Left forelimb (tissue), 1 donor: ENCODE data around the gene OCA2.

ENCODE experiments used
- DNase-seq: peaks from one replicate; pipeline ENCODE4 v3.0.0-alpha.2; 2018; ENCODE audit warnings: low spot score

Gene OCA2

DNA sequence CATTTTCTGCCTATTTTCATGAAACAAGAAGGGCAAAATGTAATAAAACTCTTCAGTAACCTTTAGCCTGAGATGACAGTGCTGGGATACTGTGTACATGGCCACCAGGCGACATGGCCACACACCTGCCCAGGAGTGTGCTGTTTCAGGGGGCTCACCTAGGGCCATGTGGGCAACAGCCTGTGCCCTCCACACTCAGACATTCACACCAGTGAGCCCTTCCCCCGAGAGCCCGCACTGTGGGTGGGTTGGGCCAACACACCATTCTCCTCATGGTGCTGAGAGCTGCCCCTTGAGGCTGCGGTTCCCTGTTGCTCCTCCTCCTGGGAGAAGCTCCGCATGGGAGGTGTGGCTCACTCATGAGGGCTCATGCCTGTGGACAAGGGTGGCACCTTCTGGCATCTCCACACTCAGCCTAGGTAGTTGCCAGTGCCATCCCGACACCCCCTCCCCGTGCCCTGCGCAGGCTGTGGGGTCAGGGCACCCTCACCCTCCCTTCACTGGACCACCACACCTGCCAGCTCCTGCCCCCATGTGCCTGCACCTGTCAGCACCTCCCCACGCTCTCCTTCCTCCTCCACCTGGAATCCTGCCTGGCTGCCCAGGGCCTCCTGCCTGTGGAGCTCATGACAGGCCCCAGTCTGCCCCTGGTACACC, 19.7 kb downstream of the OCA2 start:
- no peak for DNase-seq

DNA sequence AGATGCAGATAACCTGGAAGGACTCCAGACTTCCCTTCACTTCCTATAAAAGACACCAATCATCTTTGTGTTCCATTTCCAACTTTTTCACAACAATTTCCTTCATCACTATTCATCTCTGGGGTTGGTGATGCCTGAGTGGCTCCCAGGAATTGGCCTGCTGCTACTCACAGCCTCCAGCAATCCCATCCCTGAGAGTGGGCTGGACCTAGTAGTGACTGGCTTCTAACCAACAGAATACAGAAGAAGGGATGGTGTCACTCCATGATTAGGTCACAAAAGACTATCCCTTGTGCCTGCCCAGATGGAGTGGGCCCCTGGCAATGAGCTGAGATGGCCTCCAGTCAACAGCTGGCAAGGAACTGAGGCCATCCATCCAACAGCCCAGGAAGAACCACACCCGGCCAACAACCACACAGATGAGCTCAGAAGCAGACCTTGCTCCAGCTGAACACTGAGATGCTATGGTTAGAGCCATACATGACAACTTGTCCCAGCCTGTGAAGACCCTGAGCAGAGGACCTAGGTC, 20.9 kb downstream of the OCA2 start:
- DNase-seq: no peak

DNA sequence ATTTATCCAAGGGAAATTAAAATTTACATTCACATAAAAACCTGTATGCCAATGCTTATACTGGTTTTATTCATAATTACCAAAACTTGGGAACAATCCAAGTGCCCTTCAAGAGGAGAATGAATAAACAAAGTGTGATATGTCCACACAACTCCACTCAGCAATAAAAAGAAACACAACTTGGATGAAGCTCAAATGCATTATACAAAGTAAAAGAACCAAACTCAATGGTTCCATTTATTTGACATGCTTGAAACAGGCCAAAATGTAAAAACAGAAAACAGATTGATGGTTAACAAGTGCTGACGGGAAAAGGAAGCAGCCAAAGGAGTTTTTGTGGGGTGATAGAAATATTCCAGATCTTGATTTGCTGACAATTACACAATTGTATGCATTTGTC, 23.5 kb downstream of the OCA2 start:
- no peak for DNase-seq

DNA sequence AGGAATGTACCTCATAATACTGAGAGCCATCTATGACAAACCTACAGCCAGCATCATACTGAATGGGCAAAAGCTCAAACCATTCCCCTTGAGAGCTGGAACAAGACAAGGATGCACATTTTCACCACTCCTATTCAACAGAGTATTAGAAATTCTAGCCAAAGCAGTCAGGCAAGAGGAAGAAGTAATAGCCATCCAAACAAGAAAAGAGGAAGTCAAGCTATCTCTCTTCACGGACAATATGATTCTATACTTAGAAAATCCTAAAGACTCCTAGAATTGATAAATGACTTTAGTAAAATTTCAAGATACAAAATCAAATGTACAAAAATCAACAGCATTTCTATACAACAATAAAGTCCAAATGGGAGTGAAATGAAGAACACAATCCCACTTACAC, 30.2 kb downstream of the OCA2 start:
- DNase-seq: no peak

DNA sequence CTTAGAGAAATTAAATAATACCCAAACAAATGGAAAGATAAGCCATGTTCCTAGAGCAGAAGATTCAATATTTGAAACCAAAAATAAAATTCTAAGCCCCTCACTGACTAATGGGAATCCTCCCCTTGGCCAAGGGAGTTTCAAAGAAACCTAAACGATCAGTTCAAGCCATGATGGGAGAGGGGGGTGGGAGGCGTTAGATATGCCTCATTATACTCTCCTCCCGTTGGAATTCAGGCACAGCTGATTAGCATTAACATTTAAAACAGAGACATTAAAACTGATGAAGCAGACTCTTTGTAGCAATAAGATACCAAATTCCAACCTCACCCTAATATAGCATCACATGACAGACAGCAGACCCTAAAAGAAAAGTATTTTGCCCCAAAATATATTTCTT, 32.9 kb downstream of the OCA2 start:
- DNase-seq: no peak

DNA sequence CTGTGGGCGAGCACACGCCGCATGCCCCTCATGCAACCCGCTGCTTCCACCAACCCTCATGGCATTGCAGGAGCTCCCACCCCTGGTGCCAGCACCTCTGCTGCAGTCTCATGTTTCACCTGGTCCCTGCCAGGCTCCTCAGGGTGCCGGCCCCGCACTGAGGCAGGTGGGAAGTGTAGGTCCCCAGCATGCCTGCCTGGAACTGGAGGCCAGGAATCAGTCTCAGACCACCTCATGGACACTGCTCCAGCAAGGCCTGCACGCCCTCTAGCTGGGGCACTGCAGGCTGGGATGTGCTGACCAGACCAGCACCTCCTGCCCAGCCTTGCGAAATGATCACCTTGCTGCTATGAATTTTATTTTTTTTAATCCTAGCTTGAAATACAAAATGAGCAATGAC, 39.1 kb downstream of the OCA2 start:
- no peak for DNase-seq

DNA sequence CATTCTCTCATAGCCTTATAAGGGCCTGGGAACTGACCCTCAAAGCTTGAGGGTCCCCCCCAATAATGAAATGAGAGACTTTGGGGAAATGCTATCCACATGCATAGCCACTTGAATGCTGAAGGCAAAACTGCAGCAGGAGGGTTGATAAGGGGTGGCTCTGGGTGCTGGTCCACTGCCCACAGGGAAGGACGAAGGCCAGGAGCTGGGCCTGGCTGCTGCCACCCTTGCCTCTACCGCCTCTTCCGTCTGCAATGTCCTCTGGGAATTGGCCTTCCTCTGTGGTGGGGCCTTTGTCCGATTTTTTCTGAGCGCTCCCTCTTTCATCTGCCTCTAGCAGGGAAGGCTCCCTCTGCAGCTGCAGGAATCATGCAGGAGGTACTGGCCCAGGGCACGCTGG, 41.0 kb downstream of the OCA2 start:
- DNase-seq: no peak

DNA sequence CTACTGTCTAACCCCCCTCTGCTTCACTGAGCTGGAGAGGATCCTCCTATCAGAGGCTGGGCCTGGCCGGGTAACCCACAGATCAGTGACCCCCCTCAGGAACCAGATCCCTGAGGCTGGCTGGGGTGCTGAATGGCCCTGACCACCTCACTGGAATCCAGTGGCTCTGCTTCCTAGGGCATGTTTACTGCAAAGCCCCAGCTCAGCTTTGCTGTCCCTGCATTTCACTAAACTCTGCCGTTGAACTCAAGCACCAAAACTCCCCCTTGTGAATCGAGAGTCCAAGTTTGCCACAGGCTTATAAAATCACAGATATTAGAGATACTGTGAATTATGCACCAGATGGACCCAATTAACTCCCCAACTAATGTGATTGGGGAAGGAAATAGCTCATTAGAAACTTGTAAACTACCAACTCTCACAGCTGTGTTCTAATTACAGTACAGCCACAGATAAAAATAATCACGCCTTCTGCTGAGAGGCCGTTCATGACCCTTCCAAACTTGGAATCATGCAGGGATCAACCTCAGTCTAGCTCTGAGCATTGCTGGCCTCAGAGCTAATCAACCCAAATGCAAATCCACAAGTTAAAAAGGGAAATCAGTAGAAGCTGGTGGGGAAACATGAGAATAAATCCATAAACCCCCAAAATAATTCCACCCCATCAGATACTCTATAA, 47.0 kb downstream of the OCA2 start:
- no peak for DNase-seq

DNA sequence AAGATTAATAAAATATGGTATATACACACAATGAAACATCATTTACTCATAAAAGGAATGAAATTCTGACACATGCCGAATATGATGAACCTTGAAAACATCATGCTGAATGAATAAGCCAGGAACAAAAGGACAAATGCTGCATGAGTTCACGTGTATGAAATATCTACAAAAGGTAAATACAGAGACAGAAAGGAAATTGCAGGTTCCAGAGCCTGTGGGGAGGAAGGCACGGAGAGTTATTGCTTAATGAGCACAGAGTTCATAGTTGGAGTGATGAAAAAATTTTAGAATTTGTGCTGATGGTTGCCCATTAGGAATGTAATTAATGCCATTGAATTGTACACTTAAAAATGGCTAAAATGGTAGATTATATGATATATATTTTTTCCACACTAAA, 49.5 kb downstream of the OCA2 start:
- DNase-seq: no peak

DNA sequence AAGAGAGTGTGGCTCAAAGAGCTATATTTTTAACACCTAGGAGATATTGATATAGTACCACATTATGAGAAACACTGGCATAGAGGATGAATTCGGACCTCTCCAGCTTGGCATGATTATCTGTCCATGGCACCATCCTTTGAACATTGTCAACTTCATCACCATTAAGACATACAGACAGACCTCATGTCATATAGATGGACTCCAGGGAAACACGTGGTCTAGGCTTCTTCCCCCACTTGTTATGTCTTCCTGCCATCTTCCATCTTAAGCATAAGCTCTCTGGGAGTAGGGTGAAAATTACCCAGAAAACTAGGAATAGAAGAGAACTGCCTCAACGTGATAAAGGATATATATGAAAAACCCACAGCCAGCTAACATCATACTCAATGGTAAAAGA, 51.8 kb downstream of the OCA2 start:
- DNase-seq: no peak

DNA sequence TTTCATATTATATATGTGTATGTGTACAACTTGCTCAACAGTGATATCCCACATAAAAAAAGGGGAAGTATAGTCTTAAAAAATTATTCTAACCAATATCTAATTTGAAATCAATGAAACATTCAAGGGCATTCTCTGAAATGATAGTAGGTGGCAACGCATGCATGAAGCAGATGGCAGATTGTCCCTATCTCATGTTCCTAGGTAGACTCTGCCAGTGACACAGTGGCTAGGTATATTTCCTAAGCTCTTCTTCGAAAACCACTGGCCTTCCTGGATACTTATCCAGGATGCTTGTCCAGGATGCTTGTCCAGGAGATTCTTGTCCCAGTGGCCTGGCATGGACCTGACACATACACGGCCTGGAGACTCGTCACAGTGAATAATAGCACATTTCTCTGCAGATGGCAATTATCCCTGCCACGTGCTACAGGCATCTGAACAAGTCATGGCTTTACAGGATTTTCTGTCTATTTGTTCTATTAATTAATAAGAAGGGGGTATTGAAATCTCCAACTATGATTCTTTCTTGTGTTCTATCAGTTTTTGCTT, 54.9 kb downstream of the OCA2 start:
- no peak for DNase-seq

DNA sequence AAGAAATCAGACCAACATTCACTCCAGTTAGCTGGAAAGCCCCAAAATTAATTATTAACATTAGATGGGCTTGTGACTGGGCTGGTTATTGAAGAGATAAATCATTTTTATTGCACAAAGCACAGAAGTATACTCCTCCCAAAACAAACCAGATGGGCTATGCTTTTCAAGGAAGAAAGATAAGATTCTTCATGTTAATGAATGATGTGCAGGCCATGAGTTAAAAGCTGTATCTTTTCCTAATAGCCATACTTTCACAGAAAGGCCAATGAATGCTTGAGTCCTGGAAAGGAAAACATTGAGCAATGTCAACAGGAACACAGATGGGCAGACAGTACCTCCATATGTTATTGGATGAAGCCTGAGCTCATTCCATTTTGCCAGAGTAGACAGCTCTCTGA, 55.4 kb downstream of the OCA2 start:
- no peak for DNase-seq

DNA sequence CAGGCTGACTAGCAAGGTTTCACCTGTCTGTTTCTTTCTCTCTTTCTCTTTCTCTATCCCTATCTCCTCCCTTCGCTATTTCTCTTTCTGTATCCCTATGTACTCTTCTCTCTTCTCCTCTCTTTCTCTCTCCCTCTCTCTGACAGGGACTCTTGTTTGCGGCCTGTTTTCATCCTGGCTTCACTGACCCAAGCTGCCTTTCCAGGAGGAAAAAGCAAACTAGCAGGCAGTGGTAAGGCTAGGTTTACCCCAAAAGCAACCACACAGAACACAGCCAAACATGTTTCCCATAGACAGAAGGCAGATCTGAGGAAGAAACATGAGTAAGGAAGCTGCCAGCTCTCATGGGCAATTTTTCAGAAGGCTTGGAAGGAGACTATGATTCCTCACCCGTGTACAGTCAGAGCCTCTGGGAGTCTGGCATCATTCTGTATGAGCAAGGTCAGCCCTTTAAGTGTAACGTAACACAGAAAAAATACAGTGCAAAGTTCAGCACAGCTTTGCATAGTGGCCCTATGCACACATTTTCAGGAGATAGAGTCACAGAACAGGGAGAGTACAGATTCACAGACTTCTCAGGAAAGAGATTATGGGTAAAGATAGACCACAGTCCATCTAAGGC, 61.0 kb downstream of the OCA2 start:
- DNase-seq: no peak

DNA sequence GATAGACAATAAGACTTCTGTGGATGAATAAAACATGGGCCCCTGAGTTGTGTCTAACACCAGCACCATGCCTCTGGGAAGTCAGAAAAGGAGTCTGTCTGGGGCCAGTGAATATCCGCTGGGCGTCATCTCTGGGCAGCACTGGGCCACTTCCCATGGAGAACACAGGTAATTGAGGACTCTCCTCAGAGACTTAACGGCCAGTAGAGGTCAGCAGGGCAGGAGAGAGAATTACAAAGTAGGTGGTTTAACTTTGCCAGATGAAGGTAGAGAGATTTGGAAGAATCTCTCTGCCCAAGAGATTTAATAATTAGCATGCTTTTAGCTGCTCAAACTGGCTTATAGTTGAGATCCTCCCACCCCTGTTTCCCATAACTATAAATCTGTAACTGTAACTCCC, 65.7 kb downstream of the OCA2 start:
- no peak for DNase-seq

DNA sequence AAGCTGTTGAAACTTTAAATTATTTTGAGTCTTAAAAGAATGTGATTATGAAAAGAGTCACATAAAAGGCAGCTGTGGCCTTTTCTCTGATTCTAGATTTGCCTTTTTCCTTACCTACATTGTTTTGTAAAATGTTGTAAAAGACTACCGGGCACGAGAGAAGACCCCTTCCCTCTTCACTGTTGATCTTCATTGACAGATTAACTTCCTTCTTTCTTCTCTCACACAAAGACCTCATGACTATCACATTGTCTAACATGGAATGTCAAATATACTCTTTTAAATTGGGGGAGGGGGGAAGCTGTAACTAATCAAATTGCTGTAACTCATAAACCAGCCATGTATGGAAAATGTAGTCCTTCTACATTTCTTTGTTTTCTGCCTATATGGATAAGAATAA, 68.3 kb downstream of the OCA2 start:
- DNase-seq: no peak

DNA sequence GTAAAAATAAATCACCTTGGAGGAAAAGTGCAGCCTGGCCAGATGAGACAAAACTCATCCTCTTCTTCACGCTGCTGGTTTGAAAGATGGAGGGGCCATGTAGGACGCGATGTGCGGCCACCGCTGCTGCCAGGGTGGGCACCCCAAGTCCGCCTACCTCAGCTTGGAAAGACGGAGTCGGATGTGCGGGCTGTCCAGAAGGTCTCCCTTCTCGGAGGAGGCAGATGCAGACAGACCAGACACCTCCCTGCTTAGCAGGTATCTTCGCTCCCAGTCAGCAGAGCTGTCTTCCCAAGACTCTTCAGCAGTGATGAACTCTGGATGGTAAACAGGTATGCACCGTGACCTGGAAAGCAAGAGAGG, 71.4 kb downstream of the OCA2 start:
- no peak for DNase-seq

DNA sequence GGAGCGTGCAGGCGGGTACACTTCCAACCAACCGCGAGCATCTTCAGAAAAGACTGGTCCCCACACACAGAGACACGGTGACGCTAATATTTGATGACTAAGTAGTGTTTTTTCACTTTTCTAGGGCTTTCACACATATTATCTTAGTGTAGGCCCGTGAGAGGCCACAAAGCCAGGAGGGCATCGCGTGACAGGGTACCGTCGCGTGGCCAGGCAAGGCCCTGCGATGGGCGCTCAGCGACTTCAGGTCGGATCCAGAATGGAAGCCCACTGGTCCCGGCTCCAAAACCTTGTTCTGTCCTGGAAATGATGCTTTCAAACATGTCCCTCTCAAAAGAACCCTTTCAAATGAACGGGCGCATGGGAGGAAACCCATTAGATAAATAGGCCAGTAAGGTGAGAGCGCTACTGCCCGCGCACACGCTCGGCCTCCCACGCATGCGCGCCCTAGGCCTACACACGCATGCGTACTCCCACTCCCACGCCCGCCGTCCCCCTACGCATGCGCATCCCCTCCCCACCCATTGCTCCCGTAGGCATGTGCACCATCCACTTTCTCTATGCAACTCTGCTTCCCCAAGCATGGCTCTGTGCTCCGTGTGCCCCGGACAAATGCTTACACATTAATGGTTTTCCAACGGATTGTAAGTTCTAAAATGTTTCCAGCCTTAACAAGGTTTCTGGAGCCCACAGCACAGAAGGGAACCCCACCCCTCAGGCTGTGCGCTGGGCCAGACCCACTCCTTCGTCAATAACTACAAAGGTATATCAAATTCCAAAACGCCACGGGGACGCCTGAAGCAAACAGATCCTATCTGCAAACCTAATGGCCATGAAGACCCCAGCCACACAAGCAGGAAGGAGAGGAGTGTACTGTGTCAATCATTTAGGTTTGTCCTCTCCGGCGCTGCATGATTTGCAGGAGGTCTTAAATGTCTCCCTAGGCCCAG, 72.1 kb downstream of the OCA2 start:
- no peak for DNase-seq

DNA sequence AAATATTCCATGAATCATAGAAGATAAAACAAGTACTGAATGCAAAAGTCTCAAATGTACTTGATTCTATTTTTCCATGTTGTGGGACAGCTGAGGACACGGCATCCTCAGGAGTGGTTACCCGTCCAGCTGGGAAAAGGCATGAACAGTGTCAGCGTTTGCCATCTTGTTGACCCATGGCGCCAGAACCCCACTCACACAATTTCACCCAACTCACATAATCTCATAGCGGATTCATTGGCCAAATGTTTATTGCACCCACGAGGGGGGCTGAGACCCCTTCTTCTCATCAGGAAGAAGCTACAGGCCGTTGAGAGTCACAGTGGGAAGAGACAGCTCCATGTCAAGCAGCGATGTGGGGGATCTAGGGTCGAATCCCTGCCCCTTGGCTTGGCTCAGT, 72.9 kb downstream of the OCA2 start:
- DNase-seq: no peak

DNA sequence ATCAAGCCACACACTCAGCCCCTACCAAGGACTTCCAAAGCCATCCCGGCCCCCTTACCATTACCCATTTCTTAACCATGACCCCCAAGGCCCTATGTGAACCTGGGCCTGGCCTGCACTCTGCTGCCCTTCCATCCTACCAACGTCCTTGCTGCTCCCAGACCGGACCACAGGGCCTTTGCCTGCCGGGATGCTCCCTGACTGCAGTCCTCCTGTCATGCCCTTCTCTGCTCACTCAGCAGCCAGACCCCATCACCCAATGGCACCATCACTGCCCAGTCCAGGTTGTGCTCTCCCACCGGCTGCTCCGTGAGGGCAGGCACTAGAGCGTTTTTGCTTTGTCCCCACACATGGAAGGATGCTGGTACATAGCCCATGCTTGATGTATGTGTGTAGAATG, 73.7 kb downstream of the OCA2 start:
- DNase-seq: no peak

DNA sequence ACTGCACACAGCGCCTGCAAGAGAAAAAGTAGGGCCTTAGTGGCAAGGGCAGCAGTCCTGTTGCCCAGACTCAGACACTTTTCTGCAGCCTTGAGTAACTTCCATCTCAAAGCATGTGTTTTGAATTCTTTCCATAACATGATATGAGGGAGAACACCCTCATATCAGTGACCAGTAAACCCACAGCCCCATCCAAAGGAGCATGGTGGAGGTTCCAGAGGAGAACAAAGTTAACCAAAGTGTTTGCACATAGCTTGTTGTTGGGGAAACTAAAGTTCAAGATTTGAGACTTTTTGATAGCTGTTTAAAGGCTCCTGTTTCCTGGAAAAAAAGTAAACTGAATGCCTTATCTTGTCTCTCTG, 74.2 kb downstream of the OCA2 start:
- no peak for DNase-seq

DNA sequence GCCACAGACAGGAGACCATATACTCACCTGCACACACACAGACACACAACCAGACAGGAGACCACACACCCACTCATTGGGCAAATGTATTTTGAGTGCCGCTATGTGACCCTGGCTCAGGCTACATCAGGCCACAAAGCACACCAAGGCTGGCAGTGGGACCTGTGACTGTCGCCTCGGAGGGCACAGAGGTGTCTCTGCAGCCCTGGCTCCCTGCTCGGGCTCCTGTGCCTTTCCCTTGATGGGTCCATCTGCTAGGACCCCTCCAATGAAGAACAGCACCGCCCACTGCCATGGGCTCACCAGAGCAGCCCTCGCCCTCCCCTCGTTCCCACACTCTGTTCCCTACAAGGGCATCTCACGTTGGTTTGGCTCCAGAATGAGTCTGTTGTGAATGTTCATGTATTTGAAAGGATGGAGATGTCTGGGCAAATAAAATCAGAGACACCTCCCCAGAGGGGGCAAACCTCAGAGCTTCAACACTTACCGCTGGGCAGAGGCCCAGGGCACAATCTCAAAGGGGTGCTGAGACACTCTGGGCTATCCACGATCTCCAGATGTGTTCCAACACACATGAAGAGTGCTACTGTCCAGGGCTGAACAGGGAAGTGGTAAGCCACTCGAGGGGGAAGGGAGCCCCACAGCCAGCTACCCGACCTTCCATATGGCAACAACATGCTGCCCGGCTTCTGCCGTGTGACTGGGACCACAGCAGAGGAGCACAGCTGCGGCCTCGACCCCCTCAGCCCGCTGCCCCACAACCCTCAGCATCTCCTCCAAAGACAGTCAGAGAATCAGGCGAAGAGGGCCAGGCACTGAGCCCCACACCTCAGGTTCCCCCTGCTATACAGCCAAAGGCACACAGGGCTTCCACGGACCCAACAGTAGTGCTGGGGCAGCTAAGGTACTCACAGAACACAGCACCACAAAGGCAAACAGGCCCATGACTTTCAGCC, 74.9 kb downstream of the OCA2 start:
- DNase-seq: no peak
